HG03280 (cell line): ENCODE data around the gene KLHL29.

Experiments
- ATAC-seq: cut with Tn5 transposase; IDR thresholded peaks from one replicate; pipeline ENCODE4 v1.9.1; 2021; ENCODE audit warnings: mild to moderate bottlenecking, moderate library complexity; ENCODE audit not compliant: unreplicated experiment

KLHL29 gene

DNA sequence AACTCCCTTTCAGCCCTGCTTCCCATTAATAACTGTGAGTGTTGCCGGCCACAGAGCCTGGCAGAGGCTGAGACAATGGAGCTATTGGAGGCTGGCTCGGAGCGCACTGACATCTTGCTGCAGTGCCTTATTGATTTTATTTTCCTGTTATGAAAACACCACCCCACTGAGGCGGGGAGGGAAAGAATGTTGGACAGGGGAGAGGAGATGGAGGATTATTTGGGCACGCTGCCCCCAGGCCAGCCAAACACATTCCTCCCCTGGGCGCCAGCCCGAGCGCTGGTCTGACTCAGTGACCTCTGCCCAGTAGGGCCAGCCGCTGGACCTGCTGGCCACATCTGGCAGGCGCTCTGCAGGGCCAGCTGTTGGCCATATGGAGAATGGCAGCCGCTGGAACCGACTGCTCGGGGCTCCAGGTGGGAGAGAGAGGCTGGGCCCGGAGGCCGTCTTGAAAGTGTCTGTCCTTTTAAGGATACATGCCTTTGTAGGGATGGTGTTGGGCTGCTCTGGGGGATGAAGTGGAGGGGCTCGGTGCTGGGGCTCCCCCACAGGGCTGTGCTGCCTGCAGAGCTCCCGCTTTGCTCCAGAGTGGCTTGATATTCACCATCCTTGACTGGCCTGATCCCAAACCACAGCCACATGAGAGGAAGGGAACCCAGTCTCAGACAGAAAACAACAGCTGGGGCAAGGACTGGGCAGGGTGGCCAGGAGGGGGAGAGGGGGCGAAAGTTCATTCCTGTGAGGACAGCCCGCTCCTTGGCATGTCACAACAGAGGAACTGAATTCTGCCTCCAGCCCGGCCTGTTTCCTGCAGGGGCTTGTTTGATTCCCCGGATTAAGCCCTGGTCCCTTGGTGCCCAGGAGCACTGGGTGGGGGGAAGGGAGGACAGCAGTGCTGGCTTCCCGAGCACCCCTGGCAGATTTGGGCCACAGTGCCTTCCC is 179.0 kb downstream of the KLHL29 start:
- no peak for ATAC-seq

DNA sequence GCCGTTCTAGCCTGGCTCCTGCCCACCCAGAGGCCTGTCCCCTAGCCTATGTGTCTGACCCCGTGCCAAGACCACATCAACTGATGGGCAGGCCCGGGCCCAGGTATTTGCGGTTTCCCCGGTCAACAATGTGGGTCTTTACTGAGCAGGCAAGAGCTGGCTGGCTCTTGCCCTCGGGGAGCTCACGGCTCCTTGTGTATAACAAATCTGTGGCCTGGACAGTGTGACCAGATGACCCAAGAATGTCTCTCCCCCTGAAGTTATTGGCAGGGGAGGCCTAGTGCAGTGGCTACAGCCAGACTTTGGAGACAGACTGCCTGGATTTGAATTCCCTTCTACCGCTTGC is 179.6 kb downstream of the KLHL29 start:
- no peak for ATAC-seq

DNA sequence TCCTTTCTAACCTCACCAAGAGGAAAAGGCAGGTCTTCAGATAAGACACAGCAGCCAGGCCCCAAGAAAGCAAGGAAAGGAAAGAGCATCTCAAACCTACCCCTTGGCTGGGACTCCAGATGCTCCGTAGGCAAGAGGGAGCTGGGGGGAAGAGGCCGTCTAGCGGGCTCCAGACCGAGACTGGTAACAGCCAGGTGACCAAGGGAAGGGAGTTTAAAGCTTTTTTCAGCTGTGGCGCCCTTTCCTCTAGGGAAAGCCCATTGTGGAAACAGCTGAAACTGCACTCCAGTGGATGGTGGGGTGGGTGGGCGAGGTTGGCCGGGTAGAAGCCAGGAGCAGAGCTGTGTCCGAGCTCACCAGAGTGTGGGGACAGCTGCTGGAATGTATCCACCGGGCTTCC is 180.4 kb downstream of the KLHL29 start:
- no peak for ATAC-seq

DNA sequence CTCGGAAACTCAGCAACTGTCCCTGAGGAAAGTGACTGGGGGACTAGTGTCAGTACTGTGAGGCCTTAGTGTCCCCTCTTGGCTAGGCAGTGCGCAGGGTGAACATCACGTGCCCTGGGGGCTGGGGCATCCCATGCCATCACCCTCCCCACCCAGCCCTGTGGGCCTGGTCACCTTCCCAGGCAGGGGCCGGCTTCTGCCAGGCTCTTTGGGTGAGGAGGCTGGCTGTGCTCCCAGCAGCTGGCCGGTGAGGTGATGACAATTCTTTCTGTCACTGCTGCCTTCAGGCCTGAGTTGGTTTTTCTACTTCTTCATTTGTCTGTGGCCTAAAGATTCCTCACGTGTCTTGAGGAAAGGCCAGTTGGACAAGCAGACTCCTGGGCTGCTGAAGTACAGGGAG is 180.8 kb downstream of the KLHL29 start:
- no peak for ATAC-seq

DNA sequence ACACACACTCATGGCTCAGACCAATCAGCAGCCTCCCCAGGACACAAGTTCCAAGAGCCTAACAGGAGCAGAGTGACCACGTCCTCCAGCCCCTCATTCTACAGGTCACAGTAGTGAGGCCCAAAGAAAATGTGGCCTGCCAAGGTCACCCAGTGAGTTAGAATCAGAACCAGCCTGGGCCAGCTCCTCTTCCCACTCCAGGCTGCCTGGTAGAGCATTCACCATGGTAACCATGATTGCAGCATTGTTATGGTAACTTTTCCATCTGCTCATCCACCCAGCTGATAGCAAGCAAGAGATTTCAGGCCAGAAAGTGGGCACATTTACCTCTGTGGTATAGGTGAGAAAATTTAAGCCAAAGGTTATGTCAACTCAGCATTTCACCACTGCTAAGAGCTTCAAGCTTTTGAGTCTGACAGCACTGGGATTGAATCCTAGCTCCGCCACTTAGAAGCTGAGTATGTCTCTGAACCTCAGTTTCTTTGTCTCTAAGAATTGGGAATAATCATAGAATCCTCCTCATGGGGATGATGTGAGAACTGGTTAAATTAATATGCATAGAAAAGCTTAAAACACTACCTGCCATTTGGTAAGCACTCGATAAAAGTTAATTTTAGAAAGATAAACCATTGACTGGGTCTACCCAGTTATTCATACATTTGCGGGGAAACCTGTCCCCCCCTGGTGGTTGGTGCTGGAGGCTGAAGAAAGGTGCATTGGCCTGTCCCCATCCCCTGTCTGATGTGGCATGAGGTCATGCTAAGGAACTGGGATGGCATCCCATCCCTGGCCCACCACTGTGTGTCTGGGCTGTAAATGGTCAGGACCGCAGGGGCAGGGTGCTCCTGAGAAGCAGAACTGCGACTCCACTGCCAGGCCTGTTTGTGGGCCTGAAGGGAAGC is 181.5 kb downstream of the KLHL29 start:
- no peak for ATAC-seq

DNA sequence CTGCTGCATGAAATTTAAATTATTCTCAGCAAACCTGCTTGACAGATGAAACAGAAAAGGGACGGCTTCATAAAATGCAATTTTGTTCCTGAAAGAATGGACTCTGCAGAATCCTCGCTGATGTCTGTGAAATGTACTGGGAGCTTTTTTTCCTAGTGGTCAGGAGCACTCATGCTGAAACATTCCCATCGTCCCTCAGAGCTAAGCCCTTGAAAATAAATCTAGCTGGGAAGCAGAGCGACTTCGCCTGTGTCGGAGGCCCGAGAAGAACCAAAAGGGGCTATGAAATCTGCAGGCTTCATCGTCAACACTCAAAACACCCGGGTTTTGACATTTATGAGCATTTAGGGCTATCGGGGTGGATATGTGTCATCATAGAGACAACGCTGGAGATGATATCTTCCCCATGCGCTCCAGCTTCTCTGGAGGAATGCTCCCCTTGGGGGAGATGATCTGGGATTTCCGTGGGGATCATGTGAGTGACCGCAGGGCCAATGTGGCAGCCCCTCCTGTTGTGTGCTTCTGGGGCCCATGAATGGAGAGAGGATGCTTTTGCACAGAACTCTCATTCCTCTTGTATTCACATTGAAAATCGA is 182.3 kb downstream of the KLHL29 start:
- no peak for ATAC-seq

DNA sequence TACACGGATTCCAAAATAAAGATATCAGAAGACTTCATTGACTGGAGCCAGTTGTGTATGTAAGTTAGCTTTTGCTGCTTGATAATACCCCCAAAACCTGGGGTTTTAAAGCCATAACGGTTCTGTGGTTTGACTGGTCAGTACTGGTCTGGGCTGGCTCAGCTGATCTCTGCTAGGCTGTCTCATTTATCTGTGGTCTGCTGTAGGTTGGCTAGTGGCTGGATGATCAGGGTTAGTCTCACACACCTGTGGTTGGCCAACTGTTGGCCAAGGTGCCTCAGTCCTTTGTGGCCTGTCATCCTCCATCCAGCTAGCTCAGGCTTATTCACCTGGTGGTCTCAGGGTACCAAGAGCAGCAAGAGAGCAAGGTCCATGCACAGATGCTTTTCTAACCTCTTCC is 183.2 kb downstream of the KLHL29 start:
- no peak for ATAC-seq

DNA sequence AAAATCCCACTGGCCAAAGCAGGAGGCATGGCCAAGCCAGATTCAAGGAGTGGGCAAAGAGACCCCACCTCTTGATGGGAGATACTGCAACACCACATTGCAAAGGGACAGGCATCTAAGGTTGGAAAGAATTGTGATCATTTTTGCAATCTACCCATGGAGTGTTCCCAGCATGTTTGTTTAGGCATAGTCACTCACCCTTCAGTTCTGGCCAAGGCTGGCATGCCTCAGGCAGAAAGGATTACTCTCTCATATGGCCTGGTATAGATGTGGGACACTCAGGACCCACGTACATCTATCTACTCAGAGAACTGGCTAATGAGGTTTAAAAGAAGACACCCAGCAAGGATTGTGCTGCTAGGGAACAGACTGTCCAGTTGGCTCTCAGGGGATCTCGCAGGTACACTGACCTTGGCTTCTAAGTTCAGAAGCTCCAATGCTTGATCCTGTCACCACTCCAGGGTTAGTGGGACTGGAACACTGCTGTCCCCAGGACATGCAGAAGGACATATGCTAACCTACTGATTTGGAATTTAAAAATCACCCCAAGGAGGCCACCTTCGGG is 183.7 kb downstream of the KLHL29 start:
- no peak for ATAC-seq

DNA sequence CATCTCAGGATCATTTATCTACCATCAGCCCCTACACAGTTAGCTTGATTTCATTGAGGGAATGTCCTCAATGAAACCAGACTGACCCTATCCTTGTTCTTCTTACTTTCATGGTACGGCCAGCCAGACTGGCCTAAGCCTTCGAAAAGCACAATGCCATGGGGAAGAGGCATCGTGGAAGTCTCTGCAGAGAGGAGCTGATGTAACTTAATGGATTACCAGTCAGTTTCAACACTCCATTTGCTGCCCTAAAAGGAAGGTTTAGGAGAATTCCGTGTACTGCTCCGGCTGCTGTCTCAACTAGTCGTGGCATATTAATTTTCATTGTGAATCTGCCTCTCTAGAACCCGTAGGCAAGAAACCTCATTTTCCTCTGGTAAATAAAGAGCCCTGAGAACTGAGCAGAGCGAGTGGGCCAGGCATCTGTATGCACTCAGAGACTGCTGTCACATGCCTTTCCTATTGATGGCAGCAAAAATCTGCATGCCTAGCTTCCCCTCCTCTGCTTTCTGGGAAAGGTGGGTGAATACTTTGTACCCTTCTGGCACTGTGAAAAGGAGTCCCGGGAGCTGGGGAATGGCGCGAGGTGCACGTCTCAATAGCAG is 184.9 kb downstream of the KLHL29 start:
- ATAC-seq: no peak

DNA sequence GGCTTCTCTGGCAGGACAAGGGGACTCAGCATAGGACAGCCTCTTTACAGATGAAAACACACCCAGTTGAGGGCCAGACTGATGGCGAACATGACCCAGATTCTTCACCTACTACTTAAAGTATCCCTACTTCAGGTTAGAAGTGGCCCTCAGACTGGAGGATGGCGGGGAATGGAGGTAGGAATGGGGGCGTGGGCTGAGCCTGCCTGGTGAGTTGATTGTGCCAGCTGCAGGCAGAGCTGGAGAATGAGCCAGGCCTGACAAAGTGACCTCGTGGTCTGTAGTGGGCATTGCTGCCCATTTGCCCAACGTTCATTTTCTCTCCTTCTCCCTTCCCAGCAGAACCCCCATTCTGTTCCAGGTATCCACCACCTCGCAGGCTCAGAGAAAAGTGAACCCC is 186.1 kb downstream of the KLHL29 start:
- no peak for ATAC-seq

DNA sequence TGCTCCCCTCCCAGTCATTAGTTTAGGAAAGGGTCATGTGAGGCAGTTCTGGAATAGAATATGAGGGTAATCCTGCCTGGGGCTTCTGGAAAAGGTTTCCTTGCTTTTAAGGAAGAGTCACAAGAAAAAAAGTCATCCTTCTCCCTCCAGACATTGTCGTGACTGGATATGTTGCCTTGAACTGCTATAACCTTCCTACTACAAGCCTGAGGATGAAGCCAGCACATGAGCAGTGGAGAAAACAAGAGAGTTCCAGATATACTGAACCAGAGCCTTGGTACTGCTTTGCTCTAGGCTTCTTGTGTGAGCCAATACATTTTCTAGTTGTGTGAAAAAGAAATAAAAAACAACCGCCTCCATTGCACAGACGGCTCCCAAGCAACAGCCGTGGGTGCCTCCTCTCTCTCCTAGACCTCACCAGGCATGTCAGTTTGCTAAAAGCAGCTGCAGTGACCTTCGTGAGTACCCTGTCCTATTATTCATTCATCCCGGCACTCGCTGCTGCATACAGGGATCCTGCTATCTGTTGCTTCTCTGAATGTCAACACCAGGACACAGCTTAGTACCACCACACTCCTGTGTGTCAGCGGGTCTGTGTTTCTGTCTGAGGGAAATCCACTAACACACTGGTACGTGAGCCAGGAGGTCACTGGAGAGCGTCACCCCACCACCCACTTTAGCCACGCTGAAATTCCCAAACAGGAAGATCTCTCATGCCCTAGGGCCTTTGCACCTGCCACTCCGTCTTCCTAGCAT is 186.7 kb downstream of the KLHL29 start:
- ATAC-seq: no peak

DNA sequence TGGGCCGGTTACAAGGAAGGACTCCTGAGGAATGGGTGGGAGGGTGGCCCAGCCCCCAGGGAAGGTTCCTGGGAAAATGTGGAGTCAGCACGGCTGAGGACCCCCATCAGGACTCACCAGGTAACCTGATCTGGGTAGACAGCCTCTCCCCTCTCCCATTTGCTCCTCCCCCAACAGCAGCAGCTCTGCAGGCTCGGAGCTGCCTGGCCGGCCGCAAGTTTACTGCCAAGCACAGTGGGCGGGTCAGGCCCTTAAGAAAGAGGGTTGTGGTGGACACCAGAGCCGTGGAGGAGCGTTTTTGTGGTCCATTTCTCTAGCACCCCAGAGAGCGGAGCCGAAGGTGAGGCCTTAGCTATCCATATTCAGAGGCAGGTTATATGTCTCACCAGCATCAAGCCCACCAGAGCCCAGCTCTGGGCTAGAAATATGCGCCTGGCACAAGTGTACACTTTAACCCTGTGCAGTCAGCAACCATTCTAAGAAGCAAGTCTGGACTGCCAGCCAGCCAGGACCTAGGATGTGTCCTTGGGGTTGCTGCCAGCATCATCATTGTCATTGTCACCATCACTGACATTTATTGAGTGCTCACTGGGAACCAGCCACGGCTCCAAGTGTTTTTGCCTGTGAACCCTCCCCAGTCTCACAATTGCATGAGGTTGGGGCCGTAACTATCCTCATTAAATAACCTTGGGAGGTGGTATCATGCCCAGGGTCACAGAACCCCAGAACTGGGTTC is 190.1 kb downstream of the KLHL29 start:
- no peak for ATAC-seq

DNA sequence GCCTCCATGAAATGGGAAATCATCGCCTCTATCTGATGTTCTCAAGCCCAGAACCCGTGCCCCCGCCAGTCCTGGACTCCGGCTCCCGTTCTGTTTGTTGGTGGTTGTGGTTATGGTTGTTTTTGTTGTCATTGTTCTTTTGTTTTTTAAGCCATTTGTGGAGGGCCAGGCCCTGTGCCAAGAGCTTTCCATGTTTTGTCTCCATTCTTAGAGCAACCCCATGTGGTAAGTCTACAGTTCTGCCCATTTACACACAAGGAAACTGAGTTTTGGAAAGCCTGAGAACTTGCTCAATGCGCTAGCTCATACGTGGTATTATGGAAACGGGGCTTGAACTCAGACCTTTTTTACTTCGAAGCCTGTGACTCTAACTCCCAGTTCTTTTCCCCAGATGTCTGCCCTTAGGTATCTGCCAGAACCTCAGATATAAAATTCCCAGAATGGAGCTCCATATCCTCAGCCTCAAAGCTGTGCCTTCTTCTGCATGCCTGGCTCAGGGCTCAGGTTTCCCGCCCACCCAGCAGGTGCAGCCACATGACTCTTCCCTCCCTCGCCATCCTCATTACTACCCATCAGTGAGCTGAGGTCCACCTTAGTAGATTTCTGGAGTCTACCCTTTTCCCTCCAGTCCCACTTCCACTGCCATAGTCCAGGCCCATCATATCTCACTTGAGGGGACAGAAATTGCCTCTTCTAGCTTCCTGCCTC is 194.1 kb downstream of the KLHL29 start:
- ATAC-seq: no peak

DNA sequence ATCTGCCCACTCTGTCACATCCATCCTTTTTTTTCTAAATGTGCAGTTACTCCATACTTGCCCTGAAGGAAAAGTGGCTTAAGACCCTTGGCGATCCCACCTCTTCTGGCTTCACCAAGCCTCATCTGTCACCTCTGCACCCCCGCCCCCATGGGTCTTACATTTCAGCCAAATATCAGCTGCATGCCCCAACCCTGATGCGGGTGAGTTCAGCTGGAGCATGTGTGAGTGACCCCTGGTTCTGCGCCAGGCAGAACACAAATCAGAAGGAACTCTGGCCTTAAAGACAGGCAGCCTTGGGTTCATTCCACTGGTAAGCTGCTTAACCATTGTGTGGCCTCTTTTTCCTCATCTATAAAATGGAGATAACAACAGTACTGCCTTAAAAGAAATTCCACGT is 194.7 kb downstream of the KLHL29 start:
- no peak for ATAC-seq

DNA sequence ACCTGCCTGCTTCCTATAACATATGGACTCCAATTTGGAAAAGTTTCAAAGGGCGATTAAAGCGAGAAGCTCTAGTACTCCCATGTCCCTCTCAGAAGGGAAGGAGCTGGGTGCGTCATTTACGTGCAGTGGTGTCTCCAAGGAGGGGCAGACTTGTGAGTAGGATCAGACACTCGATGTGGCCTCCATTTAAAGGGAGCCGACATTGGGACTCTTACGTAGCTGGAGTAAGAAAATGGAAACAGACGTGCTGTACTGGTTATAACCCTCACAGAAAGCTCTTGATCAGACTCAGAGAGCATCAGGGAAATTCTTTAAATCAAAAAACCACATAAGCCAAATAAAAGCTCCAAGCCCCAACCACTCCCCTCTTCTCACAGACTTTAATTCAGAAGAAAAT is 198.5 kb downstream of the KLHL29 start:
- no peak for ATAC-seq

DNA sequence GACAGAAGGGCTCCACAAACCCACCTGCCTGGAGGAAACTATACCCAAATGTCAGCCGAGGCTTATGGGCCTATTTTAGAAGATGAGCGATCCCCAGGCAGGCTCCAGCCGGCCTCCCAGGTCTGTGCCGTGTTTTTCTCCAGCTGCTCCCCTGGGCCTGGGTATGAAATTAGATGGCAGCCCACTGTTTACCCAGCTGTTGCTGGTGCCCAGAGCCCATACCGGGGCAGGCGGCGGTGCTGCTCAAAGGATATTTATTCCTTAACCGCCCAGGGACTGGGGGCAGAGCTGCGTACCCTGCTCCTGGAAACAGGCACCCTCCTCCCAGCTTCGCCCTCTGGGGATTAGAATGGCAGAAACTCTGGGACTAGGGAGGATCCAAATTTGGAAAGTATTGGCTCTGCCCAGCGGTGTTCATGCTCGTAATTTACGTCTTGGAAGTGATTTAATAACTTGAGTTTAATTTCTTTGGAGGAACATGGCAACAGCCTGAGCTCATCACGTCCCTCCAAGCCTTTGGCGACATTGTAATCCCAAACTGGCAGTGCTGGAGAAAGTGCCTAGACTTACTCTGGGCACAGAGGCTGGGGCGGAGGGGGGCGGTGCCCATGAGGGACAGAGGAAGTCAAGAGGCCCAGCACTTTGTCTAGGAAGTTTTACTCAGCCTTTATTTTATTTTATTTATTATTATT is 199.2 kb downstream of the KLHL29 start:
- no peak for ATAC-seq

DNA sequence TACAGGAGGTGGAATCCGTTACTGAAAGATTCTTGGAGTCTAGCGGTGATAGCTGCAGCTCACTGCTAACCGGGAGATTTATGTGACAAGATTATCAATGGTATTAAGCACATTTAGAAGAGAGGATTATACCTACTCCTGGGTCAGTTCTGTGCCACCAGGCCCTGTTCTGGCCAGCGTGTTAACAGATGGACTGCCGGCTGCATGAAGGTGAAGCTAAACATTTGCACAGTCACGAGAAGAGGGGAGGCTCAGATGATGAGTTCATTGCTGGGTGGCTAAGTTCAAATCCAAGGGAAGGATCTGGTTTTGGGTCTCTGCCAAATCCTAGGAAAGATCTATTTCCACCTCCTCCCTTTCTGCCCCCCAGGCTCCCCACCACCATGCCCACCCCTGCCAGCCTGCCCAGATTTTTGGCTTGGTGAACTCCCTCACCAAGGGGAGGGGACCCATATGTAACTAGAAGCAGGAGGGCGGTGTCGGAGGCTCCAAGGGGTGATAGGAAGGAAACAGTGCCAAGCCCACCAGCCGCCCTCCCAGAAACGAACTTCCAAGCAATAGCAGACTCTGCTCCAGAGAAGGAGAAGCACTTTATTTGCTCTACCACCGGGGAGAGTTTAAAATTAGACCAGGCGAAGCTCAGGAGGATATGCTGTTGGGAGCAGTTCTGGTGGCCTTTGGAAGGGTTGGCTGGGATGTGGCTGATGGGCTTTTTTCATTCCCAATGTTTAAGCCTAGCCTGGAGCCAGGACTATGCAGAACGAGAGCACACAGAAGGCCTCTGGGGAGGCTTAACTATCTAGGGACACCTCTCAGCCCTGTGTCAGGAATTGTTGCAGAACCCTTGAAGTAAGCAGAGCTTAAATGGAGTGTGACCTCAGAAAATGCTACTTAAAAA is 200.5 kb downstream of the KLHL29 start:
- no peak for ATAC-seq
